HUES48 (cell line): ENCODE measurements around the gene ARAP1.

Experiments used
- H3K27ac ChIP-seq: one replicate; pipeline ENCODE4 v1.7.0; 2013; ENCODE audit warnings: low read depth, low read length, inconsistent platforms
- H3K27me3 ChIP-seq: 2 replicates; pipeline ENCODE4 v1.6.1; 2013; ENCODE audit warnings: mild to moderate bottlenecking, low read length; ENCODE audit not compliant: control insufficient read depth, insufficient read depth
- H3K36me3 ChIP-seq: 2 replicates; pipeline ENCODE4 v1.6.1; 2013; ENCODE audit warnings: low read length; ENCODE audit not compliant: control insufficient read depth, insufficient read depth
- H3K4me1 ChIP-seq: 2 replicates; pipeline ENCODE4 v1.6.1; 2013; ENCODE audit warnings: mild to moderate bottlenecking, low read length; ENCODE audit not compliant: control insufficient read depth, insufficient read depth
- H3K4me3 ChIP-seq: 2 replicates; pipeline ENCODE4 v1.5.1; 2013; ENCODE audit warnings: mild to moderate bottlenecking, low read depth, low read length
- H3K9ac ChIP-seq: 2 replicates; pipeline ENCODE4 v1.6.1; 2013; ENCODE audit warnings: mild to moderate bottlenecking, low read depth, low read length, moderate library complexity
- H3K9me3 ChIP-seq: 2 replicates; pipeline ENCODE4 v1.6.1; 2013; ENCODE audit warnings: low read length; ENCODE audit not compliant: control insufficient read depth, insufficient read depth

Gene ARAP1

GRCh38 chr11:72709478-72710238 is 42.5 kb downstream of the ARAP1 start:
- Histone ChIP-seq H3K27me3 (no peaks in the 10 kb centered on the region), H3K27ac (no peak overlapping the region), H3K4me3 (no peak overlapping the region), H3K9ac (no peak overlapping the region), H3K36me3 (peaks cover 38% of the 10 kb centered on the region), H3K4me1 (peaks cover 26% of the 10 kb centered on the region), H3K9me3 (no peaks in the 10 kb centered on the region)

- Histone ChIP-seq H3K36me3 (peaks cover 55% of the 10 kb centered on the region), H3K4me3 (no peak overlapping the region), H3K27ac (no peak overlapping the region), H3K27me3 (no peaks in the 10 kb centered on the region), H3K9ac (no peak overlapping the region), H3K9me3 (no peaks in the 10 kb centered on the region), H3K4me1 (peaks cover 36% of the 10 kb centered on the region)
These were observed 45.2 kb downstream of the ARAP1 start for GRCh38 chr11:72707032-72707431.

- Histone ChIP-seq H3K9me3 (no peaks in the 10 kb centered on the region), H3K9ac (no peak overlapping the region), H3K27ac (peak overlapping the region; percentile 75), H3K4me1 (peaks cover 36% of the 10 kb centered on the region), H3K36me3 (peaks cover 57% of the 10 kb centered on the region), H3K4me3 (no peak overlapping the region), H3K27me3 (no peaks in the 10 kb centered on the region)
These were observed 45.6 kb downstream of the ARAP1 start for GRCh38 chr11:72706579-72706978.

GRCh38 chr11:72705442-72706365 is 46.5 kb downstream of the ARAP1 start:
- Histone ChIP-seq H3K9ac (no peak overlapping the region; the same call in 1 of the 2 replicates), H3K36me3 (peaks cover 55% of the 10 kb centered on the region), H3K9me3 (no peaks in the 10 kb centered on the region), H3K27me3 (no peaks in the 10 kb centered on the region), H3K27ac (peak overlapping the region; percentile 75), H3K4me3 (no peak overlapping the region), H3K4me1 (peaks cover 36% of the 10 kb centered on the region)

GRCh38 chr11:72704783-72705265 is 47.4 kb downstream of the ARAP1 start:
- no peak overlapping the region for H3K4me3 ChIP-seq
- H3K27me3 ChIP-seq: no peaks in the 10 kb centered on the region
- peak overlapping the region; percentile 75 for H3K27ac ChIP-seq
- no peak overlapping the region for H3K9ac ChIP-seq
- peaks cover 36% of the 10 kb centered on the region for H3K4me1 ChIP-seq
- no peaks in the 10 kb centered on the region for H3K9me3 ChIP-seq
- H3K36me3 ChIP-seq: peaks cover 58% of the 10 kb centered on the region

GRCh38 chr11:72704028-72704782 is 48.0 kb downstream of the ARAP1 start:
- peak overlapping the region; percentile 75 for H3K27ac ChIP-seq
- H3K9ac ChIP-seq: no peak overlapping the region
- peaks cover 36% of the 10 kb centered on the region for H3K4me1 ChIP-seq
- H3K36me3 ChIP-seq: peaks cover 55% of the 10 kb centered on the region
- H3K9me3 ChIP-seq: no peaks in the 10 kb centered on the region
- H3K4me3 ChIP-seq: no peak overlapping the region
- no peaks in the 10 kb centered on the region for H3K27me3 ChIP-seq

GRCh38 chr11:72703267-72704008 is 48.8 kb downstream of the ARAP1 start:
- H3K9me3 ChIP-seq: no peaks in the 10 kb centered on the region
- peaks cover 36% of the 10 kb centered on the region for H3K4me1 ChIP-seq
- H3K36me3 ChIP-seq: peaks cover 58% of the 10 kb centered on the region
- H3K9ac ChIP-seq: no peak overlapping the region
- peak overlapping the region; percentile 20 for H3K27ac ChIP-seq
- no peaks in the 10 kb centered on the region for H3K27me3 ChIP-seq
- H3K4me3 ChIP-seq: no peak overlapping the region

- H3K27me3 ChIP-seq: no peaks in the 10 kb centered on the region
- peaks cover 36% of the 10 kb centered on the region for H3K4me1 ChIP-seq
- no peak overlapping the region for H3K4me3 ChIP-seq
- no peaks in the 10 kb centered on the region for H3K9me3 ChIP-seq
- H3K9ac ChIP-seq: no peak overlapping the region
- no peak overlapping the region for H3K27ac ChIP-seq
- H3K36me3 ChIP-seq: peaks cover 52% of the 10 kb centered on the region
These were observed 49.5 kb downstream of the ARAP1 start for GRCh38 chr11:72702577-72703241.

- Histone ChIP-seq H3K27ac (no peak overlapping the region), H3K9ac (no peak overlapping the region), H3K27me3 (no peaks in the 10 kb centered on the region), H3K4me3 (no peak overlapping the region), H3K9me3 (no peaks in the 10 kb centered on the region), H3K36me3 (peaks cover 51% of the 10 kb centered on the region), H3K4me1 (peaks cover 38% of the 10 kb centered on the region)
These were observed 50.1 kb downstream of the ARAP1 start for GRCh38 chr11:72702096-72702495.

- Histone ChIP-seq H3K27me3 (no peaks in the 10 kb centered on the region), H3K27ac (no peak overlapping the region), H3K9me3 (no peaks in the 10 kb centered on the region), H3K4me1 (peaks cover 31% of the 10 kb centered on the region), H3K36me3 (peaks cover 52% of the 10 kb centered on the region), H3K9ac (no peak overlapping the region), H3K4me3 (no peak overlapping the region)
These were observed 50.7 kb downstream of the ARAP1 start for GRCh38 chr11:72701466-72701865.
